ENCODE results near the gene MRPS9.

MRPS9 gene

DNA sequence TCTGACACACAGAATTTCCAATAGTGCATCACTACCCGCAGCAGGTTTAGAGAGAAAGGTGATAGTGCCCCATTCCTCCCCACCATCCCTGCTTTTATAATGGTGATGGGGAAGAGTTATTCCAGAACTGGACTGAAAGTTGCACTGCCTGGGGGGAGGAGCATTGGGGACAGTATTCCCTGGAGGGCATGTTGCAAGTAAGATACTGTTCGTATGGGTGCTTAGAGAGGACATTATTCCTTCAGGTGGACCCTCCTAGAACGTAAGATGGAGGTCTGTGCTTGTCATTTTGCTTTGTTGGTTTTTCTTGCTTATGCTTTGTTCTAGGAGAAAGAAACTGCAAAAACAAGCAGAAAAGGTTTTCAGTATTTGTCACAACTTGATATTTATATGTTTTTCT lies 23.7 kb downstream of the MRPS9 start:
- no peak overlapping the region for H3K4me3 ChIP-seq (ENCODE audit: insufficient read depth in 1 of 2, low read depth in 1 of 2, low read length in 2 of 2)
- no peak for DNase-seq
- H3K27me3 ChIP-seq (ENCODE audit: control insufficient read depth in 1 of 2, insufficient read depth in 1 of 2, low read length in 2 of 2), result no peaks in the 10 kb centered on the region
- H3K4ac ChIP-seq (ENCODE audit: low read depth in 1 of 2, low read length in 2 of 2), result no peak overlapping the region
- no peak overlapping the region for H4K91ac ChIP-seq (ENCODE audit: low read length)
- H3K27ac ChIP-seq (ENCODE audit: low read length, poor library complexity, severe bottlenecking), result no peak overlapping the region
- H3K9me3 ChIP-seq (ENCODE audit: control insufficient read depth, low read length), result no peaks in the 10 kb centered on the region
- no peak overlapping the region for H3K14ac ChIP-seq (ENCODE audit: low read length in 2 of 2)
- no peak overlapping the region for H2AK5ac ChIP-seq (ENCODE audit: low read length, severe bottlenecking)
- no peak overlapping the region for H2BK15ac ChIP-seq (ENCODE audit: low read depth, poor library complexity, severe bottlenecking)
- H3K4me1 ChIP-seq (ENCODE audit: control insufficient read depth, insufficient read depth, low read depth, low read length), result peaks cover 2% of the 10 kb centered on the region
- H3K79me1 ChIP-seq (replicated peaks; ENCODE audit: low read length, poor library complexity, severe bottlenecking), result peaks cover 27% of the 10 kb centered on the region
- no peak overlapping the region for H2BK120ac ChIP-seq (ENCODE audit: low read depth, low read length)
- H3K18ac ChIP-seq (ENCODE audit: low read depth in 1 of 2, low read length in 2 of 2), result no peak overlapping the region
- no peak overlapping the region for H2BK5ac ChIP-seq (ENCODE audit: low read depth, low read length, poor library complexity, severe bottlenecking)
- 93% methylated on average over 3 of the region's 3 CpGs for WGBS
- no peak overlapping the region for H3K23ac ChIP-seq (ENCODE audit: low read length in 2 of 2)
- H3K9ac ChIP-seq (ENCODE audit: low read length), result no peak overlapping the region
- H2BK12ac ChIP-seq (ENCODE audit: low read length in 2 of 2), result no peak overlapping the region
- H2AFZ ChIP-seq (ENCODE audit: low read depth, low read length), result no peak overlapping the region
- no peak overlapping the region for H3K4me2 ChIP-seq (ENCODE audit: low read length, poor library complexity, severe bottlenecking)
- no peak overlapping the region for H4K8ac ChIP-seq (ENCODE audit: low read length)
- peaks cover 1 to 2% of the 10 kb centered on the region in 2 experiments for H3K36me3 ChIP-seq (ENCODE audit: control insufficient read depth in 1 of 2, insufficient read depth in 2 of 2, low read depth in 1 of 2, low read length in 2 of 2)

DNA sequence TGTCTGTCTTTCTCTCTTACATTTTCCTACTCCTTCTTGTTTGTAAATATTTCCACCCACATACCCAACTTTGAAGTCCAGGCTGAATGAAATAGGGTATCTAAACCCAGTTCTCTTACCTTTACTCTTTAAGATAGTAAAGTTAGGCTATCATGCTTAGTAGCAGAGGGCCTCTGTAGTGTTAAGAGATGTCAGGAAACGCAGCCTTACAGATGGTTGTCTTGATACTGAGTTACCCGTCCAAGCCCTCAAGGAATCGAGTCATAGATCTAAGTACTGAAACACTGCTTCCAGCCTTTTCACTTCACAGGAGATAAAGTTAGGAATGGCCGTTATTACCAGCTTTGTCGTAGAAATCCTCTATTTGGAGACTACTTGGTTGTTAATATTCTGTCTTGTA lies 24.3 kb downstream of the MRPS9 start:
- H3K79me1 ChIP-seq (replicated peaks; ENCODE audit: low read length, poor library complexity, severe bottlenecking), result peaks cover 29% of the 10 kb centered on the region
- H3K27me3 ChIP-seq (ENCODE audit: control insufficient read depth in 1 of 2, insufficient read depth in 1 of 2, low read length in 2 of 2), result no peaks in the 10 kb centered on the region
- no peak overlapping the region for H2BK12ac ChIP-seq (ENCODE audit: low read length in 2 of 2)
- H2BK120ac ChIP-seq (ENCODE audit: low read depth, low read length), result no peak overlapping the region
- H3K14ac ChIP-seq (ENCODE audit: low read length in 2 of 2), result no peak overlapping the region
- no peak overlapping the region for H2AFZ ChIP-seq (ENCODE audit: low read depth, low read length)
- H3K18ac ChIP-seq (ENCODE audit: low read depth in 1 of 2, low read length in 2 of 2), result no peak overlapping the region
- H4K91ac ChIP-seq (ENCODE audit: low read length), result no peak overlapping the region
- H2BK5ac ChIP-seq (ENCODE audit: low read depth, low read length, poor library complexity, severe bottlenecking), result no peak overlapping the region
- DNase-seq, result no peak
- no peak overlapping the region for H3K4me3 ChIP-seq (ENCODE audit: insufficient read depth in 1 of 2, low read depth in 1 of 2, low read length in 2 of 2)
- H2BK15ac ChIP-seq (ENCODE audit: low read depth, poor library complexity, severe bottlenecking), result no peak overlapping the region
- no peak overlapping the region for H3K27ac ChIP-seq (ENCODE audit: low read length, poor library complexity, severe bottlenecking)
- no peak overlapping the region for H3K4ac ChIP-seq (ENCODE audit: low read depth in 1 of 2, low read length in 2 of 2)
- H4K8ac ChIP-seq (ENCODE audit: low read length), result no peak overlapping the region
- no peak overlapping the region for H3K4me2 ChIP-seq (ENCODE audit: low read length, poor library complexity, severe bottlenecking)
- no peaks in the 10 kb centered on the region for H3K9me3 ChIP-seq (ENCODE audit: control insufficient read depth, low read length)
- no peak overlapping the region for H3K23ac ChIP-seq (ENCODE audit: low read length in 2 of 2)
- peaks cover 2% of the 10 kb centered on the region in 2 experiments for H3K36me3 ChIP-seq (ENCODE audit: control insufficient read depth in 1 of 2, insufficient read depth in 2 of 2, low read depth in 1 of 2, low read length in 2 of 2)
- no peak overlapping the region for H3K9ac ChIP-seq (ENCODE audit: low read length)
- peaks cover 3% of the 10 kb centered on the region for H3K4me1 ChIP-seq (ENCODE audit: control insufficient read depth, insufficient read depth, low read depth, low read length)
- no peak overlapping the region for H2AK5ac ChIP-seq (ENCODE audit: low read length, severe bottlenecking)
- WGBS, result 93% methylated on average over 4 of the region's 5 CpGs

DNA sequence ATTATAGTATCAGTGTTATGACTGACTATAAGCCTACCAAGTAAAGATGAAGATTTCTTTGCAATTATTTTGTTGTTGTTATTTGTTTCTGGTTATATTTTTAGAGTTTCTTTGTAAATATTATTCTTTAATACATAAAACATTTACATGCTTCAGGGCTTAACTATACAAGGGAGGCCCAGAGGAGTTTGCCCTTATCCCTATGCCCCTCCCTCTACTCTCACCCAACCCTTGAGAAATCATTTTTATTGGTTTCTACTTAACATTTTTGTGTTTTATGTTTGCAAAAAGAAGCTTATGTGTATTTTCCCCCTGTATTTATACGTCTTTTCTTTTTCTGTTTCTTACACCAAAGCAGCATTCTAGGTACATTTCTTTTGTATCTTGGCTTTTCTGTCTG lies 30.5 kb downstream of the MRPS9 start:
- Histone ChIP-seq H3K4me2 (ENCODE audit: low read length, poor library complexity, severe bottlenecking) (no peak overlapping the region), H3K9me3 (ENCODE audit: control insufficient read depth, low read length) (no peaks in the 10 kb centered on the region), H3K36me3 (ENCODE audit: control insufficient read depth in 1 of 2, insufficient read depth in 2 of 2, low read depth in 1 of 2, low read length in 2 of 2) (peaks cover 0 to 2% of the 10 kb centered on the region in 2 experiments), H2BK15ac (ENCODE audit: low read depth, poor library complexity, severe bottlenecking) (no peak overlapping the region), H3K27me3 (ENCODE audit: control insufficient read depth in 1 of 2, insufficient read depth in 1 of 2, low read length in 2 of 2) (no peaks in the 10 kb centered on the region), H3K4me3 (ENCODE audit: insufficient read depth in 1 of 2, low read depth in 1 of 2, low read length in 2 of 2) (no peak overlapping the region), H3K4ac (ENCODE audit: low read depth in 1 of 2, low read length in 2 of 2) (no peak overlapping the region), H2BK120ac (ENCODE audit: low read depth, low read length) (no peak overlapping the region), H3K18ac (ENCODE audit: low read depth in 1 of 2, low read length in 2 of 2) (no peak overlapping the region), H2AFZ (ENCODE audit: low read depth, low read length) (no peak overlapping the region), H2BK5ac (ENCODE audit: low read depth, low read length, poor library complexity, severe bottlenecking) (no peak overlapping the region), H3K79me1 (replicated peaks; ENCODE audit: low read length, poor library complexity, severe bottlenecking) (peaks cover 21% of the 10 kb centered on the region), H4K91ac (ENCODE audit: low read length) (no peak overlapping the region), H2BK12ac (ENCODE audit: low read length in 2 of 2) (no peak overlapping the region), H3K4me1 (ENCODE audit: control insufficient read depth, insufficient read depth, low read depth, low read length) (peaks cover 2% of the 10 kb centered on the region), H3K14ac (ENCODE audit: low read length in 2 of 2) (no peak overlapping the region), H3K27ac (ENCODE audit: low read length, poor library complexity, severe bottlenecking) (no peak overlapping the region), H4K8ac (ENCODE audit: low read length) (no peak overlapping the region), H2AK5ac (ENCODE audit: low read length, severe bottlenecking) (no peak overlapping the region), H3K9ac (ENCODE audit: low read length) (no peak overlapping the region), H3K23ac (ENCODE audit: low read length in 2 of 2) (no peak overlapping the region)
- WGBS, result 100% methylated on average over 1 of the region's 1 CpG
- DNase-seq, result no peak

- 96% methylated on average over 4 of the region's 5 CpGs for WGBS
These were observed 31.0 kb downstream of the MRPS9 start for GRCh38 chr2:105068875-105069274.

More at GRCh38 chr2:105068875-105069274, 31.0 kb downstream of the MRPS9 start:
- Histone ChIP-seq H3K36me3 (ENCODE audit: control insufficient read depth in 1 of 2, insufficient read depth in 2 of 2, low read depth in 1 of 2, low read length in 2 of 2) (peaks cover 0 to 2% of the 10 kb centered on the region in 2 experiments), H3K23ac (ENCODE audit: low read length in 2 of 2) (no peak overlapping the region), H3K79me1 (replicated peaks; ENCODE audit: low read length, poor library complexity, severe bottlenecking) (peaks cover 21% of the 10 kb centered on the region), H3K9me3 (ENCODE audit: control insufficient read depth, low read length) (no peaks in the 10 kb centered on the region), H3K18ac (ENCODE audit: low read depth in 1 of 2, low read length in 2 of 2) (no peak overlapping the region), H3K27ac (ENCODE audit: low read length, poor library complexity, severe bottlenecking) (no peak overlapping the region), H3K4ac (ENCODE audit: low read depth in 1 of 2, low read length in 2 of 2) (no peak overlapping the region), H3K4me2 (ENCODE audit: low read length, poor library complexity, severe bottlenecking) (no peak overlapping the region), H2BK15ac (ENCODE audit: low read depth, poor library complexity, severe bottlenecking) (no peak overlapping the region), H3K27me3 (ENCODE audit: control insufficient read depth in 1 of 2, insufficient read depth in 1 of 2, low read length in 2 of 2) (no peaks in the 10 kb centered on the region), H2AFZ (ENCODE audit: low read depth, low read length) (no peak overlapping the region), H3K14ac (ENCODE audit: low read length in 2 of 2) (no peak overlapping the region), H2BK12ac (ENCODE audit: low read length in 2 of 2) (no peak overlapping the region), H2AK5ac (ENCODE audit: low read length, severe bottlenecking) (no peak overlapping the region), H2BK120ac (ENCODE audit: low read depth, low read length) (no peak overlapping the region), H3K9ac (ENCODE audit: low read length) (no peak overlapping the region), H2BK5ac (ENCODE audit: low read depth, low read length, poor library complexity, severe bottlenecking) (no peak overlapping the region), H4K91ac (ENCODE audit: low read length) (no peak overlapping the region), H4K8ac (ENCODE audit: low read length) (no peak overlapping the region), H3K4me1 (ENCODE audit: control insufficient read depth, insufficient read depth, low read depth, low read length) (peaks cover 2% of the 10 kb centered on the region), H3K4me3 (ENCODE audit: insufficient read depth in 1 of 2, low read depth in 1 of 2, low read length in 2 of 2) (no peak overlapping the region)
- no peak for DNase-seq
